Cardiac muscle cell (in vitro differentiated cells and primary cell): Measurements from ENCODE around the gene MRPS7. TPM values are rescaled to one million over a fixed set of nuclear protein-coding genes. Genes with fewer than 3 reads are reported as not detected.

Experiments used
- DNase-seq, 2 donors: peaks; one replicate each; pipeline versions ENCODE4 v3.0.0 to v3.0.0-alpha.2; 2010 to 2017; ENCODE audit warnings: low read depth in 1 of 2, low spot score in 1 of 2
- H3K27ac ChIP-seq: fragments of 200-600 bp; sonication (generic); 2 replicates; pipeline ENCODE4 v1.5.1; 2016
- H3K27me3 ChIP-seq: fragments of 200-600 bp; sonication (generic); 2 replicates; pipeline ENCODE4 v1.6.0; 2016; ENCODE audit warnings: control low read depth
- H3K36me3 ChIP-seq: fragments of 200-600 bp; sonication (generic); 2 replicates; pipeline ENCODE4 v1.5.1; 2016; ENCODE audit warnings: control low read depth
- H3K4me1 ChIP-seq: fragments of 200-600 bp; sonication (generic); 2 replicates; pipeline ENCODE4 v1.8.1; 2017; ENCODE audit warnings: low read depth, mild to moderate bottlenecking, mixed run types
- H3K4me3 ChIP-seq: fragments of 200-600 bp; sonication (generic); 2 replicates; pipeline ENCODE4 v1.5.1; 2016; ENCODE audit warnings: mild to moderate bottlenecking
- H3K9me3 ChIP-seq: fragments of 200-600 bp; sonication (generic); 2 replicates; pipeline ENCODE4 v1.5.1; 2017; ENCODE audit warnings: low read depth, mild to moderate bottlenecking, control low read depth
- CTCF ChIP-seq: IDR thresholded peaks from 2 replicates; pipeline ENCODE4 v1.5.1; 2012; ENCODE audit warnings: low read depth, mild to moderate bottlenecking, low read length
- polyA plus RNA-seq: library from polyadenylated mRNA; unstranded; fragments of >200 nt; fragmentation: Nextera tagmentation; extraction: Ambion mirVana; gene quantifications from 2 replicates; pipeline ENCODE4 v1.2.1, GENCODE V29; 2016
- total RNA-seq: library from RNA; depleted of rRNA; stranded (reverse); fragments of >200 nt; gene quantifications from 2 replicates; pipeline ENCODE4 v1.2.3, GENCODE V29; 2016

Gene MRPS7
- total and polyA plus RNA-seq, 2 experiments from 2014 or later, result 64.8 to 198 TPM

GRCh38 chr17:75300280-75300679 lies 38.6 kb downstream of the MRPS7 start:
- no peak for TF ChIP-seq CTCF
- H3K27ac ChIP-seq, result no peak overlapping the region
- H3K36me3 ChIP-seq, result no peaks in the 10 kb centered on the region
- H3K9me3 ChIP-seq, result no peaks in the 10 kb centered on the region
- peaks cover 3% of the 10 kb centered on the region for H3K4me1 ChIP-seq
- no peak overlapping the region for H3K4me3 ChIP-seq
- no peaks in the 10 kb centered on the region for H3K27me3 ChIP-seq
- DNase-seq, result no peak

- no peak for TF ChIP-seq CTCF
- Histone ChIP-seq H3K36me3 (no peaks in the 10 kb centered on the region), H3K9me3 (no peaks in the 10 kb centered on the region), H3K27me3 (no peaks in the 10 kb centered on the region), H3K4me1 (no peaks in the 10 kb centered on the region), H3K27ac (no peak overlapping the region), H3K4me3 (no peak overlapping the region)
- DNase-seq, result no peak
These were observed 39.4 kb downstream of the MRPS7 start for GRCh38 chr17:75301049-75301448.

- Histone ChIP-seq H3K27ac (no peak overlapping the region), H3K9me3 (no peaks in the 10 kb centered on the region), H3K4me3 (no peak overlapping the region), H3K27me3 (no peaks in the 10 kb centered on the region), H3K36me3 (no peaks in the 10 kb centered on the region), H3K4me1 (no peaks in the 10 kb centered on the region)
- no peak for DNase-seq
- no peak for TF ChIP-seq CTCF
These were observed 40.0 kb downstream of the MRPS7 start for GRCh38 chr17:75301502-75302206.

GRCh38 chr17:75307957-75308731 lies 46.5 kb downstream of the MRPS7 start:
- Histone ChIP-seq H3K4me3 (no peak overlapping the region), H3K27ac (no peak overlapping the region), H3K36me3 (no peaks in the 10 kb centered on the region), H3K9me3 (no peaks in the 10 kb centered on the region), H3K27me3 (no peaks in the 10 kb centered on the region), H3K4me1 (no peaks in the 10 kb centered on the region)
- DNase-seq, result no peak
- TF ChIP-seq CTCF, result no peak

GRCh38 chr17:75308732-75309629 lies 47.3 kb downstream of the MRPS7 start:
- no peak for DNase-seq
- H3K27me3 ChIP-seq, result no peaks in the 10 kb centered on the region
- H3K4me1 ChIP-seq, result no peaks in the 10 kb centered on the region
- H3K4me3 ChIP-seq, result no peak overlapping the region
- H3K36me3 ChIP-seq, result no peaks in the 10 kb centered on the region
- TF ChIP-seq CTCF, result no peak
- H3K9me3 ChIP-seq, result no peaks in the 10 kb centered on the region
- no peak overlapping the region for H3K27ac ChIP-seq
